IPS DF 6.9 (cell line): ENCODE data around the gene ABCA12.

Experiments used
- DNase-seq: peaks from one replicate; pipeline ENCODE4 v3.0.0-alpha.2; 2013; ENCODE audit warnings: low read depth, low spot score
- H3K27ac ChIP-seq: one replicate; pipeline ENCODE4 v1.5.1; 2013; ENCODE audit warnings: low read length, control low read depth
- H3K27me3 ChIP-seq: 2 replicates; pipeline ENCODE4 v1.6.1; 2013; ENCODE audit warnings: mild to moderate bottlenecking, low read length; ENCODE audit not compliant: control insufficient read depth, insufficient read depth
- H3K36me3 ChIP-seq: 2 replicates; pipeline ENCODE4 v1.6.1; 2013; ENCODE audit warnings: low read length; ENCODE audit not compliant: control insufficient read depth, insufficient read depth
- H3K4me1 ChIP-seq: 2 replicates; pipeline ENCODE4 v1.6.1; 2013; ENCODE audit warnings: low read length; ENCODE audit not compliant: control insufficient read depth, insufficient read depth
- H3K4me3 ChIP-seq: 2 replicates; pipeline ENCODE4 v1.5.1; 2013; ENCODE audit warnings: mild to moderate bottlenecking, low read length
- H3K9me3 ChIP-seq: 2 replicates; pipeline ENCODE4 v1.6.1; 2013; ENCODE audit warnings: low read length, inconsistent platforms; ENCODE audit not compliant: control insufficient read depth, insufficient read depth
- WGBS: extraction: QIAGEN DNeasy Blood & Tissue Kit; methylation state at CpG from one replicate; pipeline ENCODE4 v1.1.7; 2013; ENCODE audit warnings: mixed read lengths, missing lambda C conversion rate; ENCODE audit not compliant: insufficient read length, insufficient coverage; 5-methylcytosine and 5-hydroxymethylcytosine counted together

Gene ABCA12

GRCh38 chr2:215136669-215137328 is 1.6 kb downstream of the ABCA12 start:
- Histone ChIP-seq H3K4me3 (no peak overlapping the region), H3K36me3 (no peaks in the 10 kb centered on the region), H3K9me3 (no peaks in the 10 kb centered on the region), H3K4me1 (no peaks in the 10 kb centered on the region), H3K27me3 (no peaks in the 10 kb centered on the region), H3K27ac (no peak overlapping the region)
- WGBS = no CpG with 5 or more reads among the region's 3 CpGs
- no peak for DNase-seq

DNA sequence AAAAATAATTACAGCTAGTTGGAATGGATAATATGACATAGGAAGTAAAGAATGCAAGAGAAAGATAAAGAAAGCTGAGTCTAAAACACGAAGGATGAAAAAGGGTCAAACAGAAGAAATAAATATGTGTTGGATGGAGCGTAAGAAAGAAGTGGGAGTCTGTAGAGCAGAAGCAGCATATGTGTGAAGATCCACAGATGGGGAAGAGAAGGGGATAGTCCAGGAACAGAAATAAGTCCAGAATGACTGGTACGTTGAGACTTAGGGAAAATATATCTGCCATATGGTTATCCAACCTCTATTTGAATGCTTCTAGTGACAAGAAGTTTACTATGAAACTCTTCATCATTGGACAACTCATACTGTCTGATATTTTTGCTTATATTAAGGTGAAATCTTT is 18.0 kb downstream of the ABCA12 start:
- Histone ChIP-seq H3K9me3 (no peaks in the 10 kb centered on the region), H3K4me3 (no peak overlapping the region), H3K36me3 (no peaks in the 10 kb centered on the region), H3K27me3 (no peaks in the 10 kb centered on the region), H3K27ac (no peak overlapping the region), H3K4me1 (no peaks in the 10 kb centered on the region)
- no peak for DNase-seq
- 100% methylated on average over 2 of the region's 3 CpGs for WGBS

- DNase-seq = no peak
- Histone ChIP-seq H3K4me1 (no peaks in the 10 kb centered on the region), H3K4me3 (no peak overlapping the region), H3K27ac (no peak overlapping the region), H3K27me3 (no peaks in the 10 kb centered on the region), H3K9me3 (no peaks in the 10 kb centered on the region), H3K36me3 (no peaks in the 10 kb centered on the region)
- no CpG with 5 or more reads among the region's 2 CpGs for WGBS
Measured at GRCh38 chr2:215119847-215120246, 18.6 kb downstream of the ABCA12 start.

DNA sequence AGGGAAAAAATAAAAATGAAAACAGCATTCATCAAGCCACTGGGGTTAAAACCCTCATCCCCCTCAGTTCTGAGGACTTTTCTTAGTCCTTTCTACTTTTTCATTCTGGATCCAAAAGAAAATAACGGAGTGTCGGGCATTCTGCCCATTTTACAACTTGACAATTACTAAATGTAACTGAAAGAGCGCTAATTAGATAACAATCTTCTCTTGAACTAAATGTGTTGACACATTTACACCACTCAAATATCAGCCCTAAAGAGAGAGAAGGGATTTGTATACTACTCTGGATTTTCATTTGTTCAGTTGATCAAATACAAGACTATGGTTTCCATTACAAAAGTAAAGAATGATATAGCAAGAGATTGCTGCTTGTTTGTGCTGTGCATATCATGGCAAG is 27.5 kb downstream of the ABCA12 start:
- no peaks in the 10 kb centered on the region for H3K9me3 ChIP-seq
- no CpG with 5 or more reads among the region's 3 CpGs for WGBS
- H3K4me3 ChIP-seq = no peak overlapping the region
- DNase-seq = no peak
- no peaks in the 10 kb centered on the region for H3K27me3 ChIP-seq
- no peak overlapping the region for H3K27ac ChIP-seq
- no peaks in the 10 kb centered on the region for H3K4me1 ChIP-seq
- no peaks in the 10 kb centered on the region for H3K36me3 ChIP-seq

DNA sequence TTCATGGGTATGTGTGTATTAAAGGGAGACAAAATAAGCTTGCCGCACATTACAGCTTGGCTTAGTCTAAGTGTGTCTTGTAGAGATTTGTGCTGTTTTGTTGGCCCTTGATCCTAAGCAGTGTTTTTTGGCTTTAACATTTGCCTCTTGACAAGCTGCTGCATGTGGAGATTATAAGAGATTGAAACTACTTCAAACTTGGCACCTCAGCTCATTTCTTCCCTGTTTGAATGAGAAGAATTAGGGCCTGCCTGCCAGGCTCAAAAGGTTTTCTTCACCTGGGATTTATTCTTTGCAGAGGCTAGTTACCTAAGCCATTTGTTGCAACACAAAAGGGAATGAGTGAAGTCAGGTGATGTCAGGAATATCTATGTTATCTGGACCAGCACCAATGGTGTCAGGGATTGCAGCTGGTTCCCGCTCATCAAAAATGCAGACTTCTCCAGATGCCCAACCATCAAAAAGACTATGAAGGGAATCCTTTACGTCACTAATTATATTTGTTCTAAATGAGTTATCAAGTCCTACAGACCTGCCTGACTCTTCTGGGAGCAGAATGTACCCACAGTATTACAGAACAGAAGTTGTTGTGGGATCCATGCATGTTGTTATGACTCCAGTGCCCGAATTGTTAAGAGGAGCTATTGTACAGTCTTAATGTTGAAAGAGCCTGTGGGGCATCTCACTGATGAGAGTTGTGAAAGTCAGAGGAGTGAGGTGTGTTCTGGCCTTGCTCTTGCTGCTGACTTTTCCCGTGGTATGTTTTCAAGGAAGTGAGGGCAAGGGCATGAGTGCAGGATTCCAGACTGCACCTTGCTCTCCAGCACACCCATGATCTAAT is 31.0 kb downstream of the ABCA12 start:
- H3K4me1 ChIP-seq = no peaks in the 10 kb centered on the region
- no CpG with 5 or more reads among the region's 5 CpGs for WGBS
- H3K9me3 ChIP-seq = no peaks in the 10 kb centered on the region
- no peaks in the 10 kb centered on the region for H3K27me3 ChIP-seq
- H3K36me3 ChIP-seq = no peaks in the 10 kb centered on the region
- H3K27ac ChIP-seq = no peak overlapping the region
- no peak overlapping the region for H3K4me3 ChIP-seq
- DNase-seq = no peak

DNA sequence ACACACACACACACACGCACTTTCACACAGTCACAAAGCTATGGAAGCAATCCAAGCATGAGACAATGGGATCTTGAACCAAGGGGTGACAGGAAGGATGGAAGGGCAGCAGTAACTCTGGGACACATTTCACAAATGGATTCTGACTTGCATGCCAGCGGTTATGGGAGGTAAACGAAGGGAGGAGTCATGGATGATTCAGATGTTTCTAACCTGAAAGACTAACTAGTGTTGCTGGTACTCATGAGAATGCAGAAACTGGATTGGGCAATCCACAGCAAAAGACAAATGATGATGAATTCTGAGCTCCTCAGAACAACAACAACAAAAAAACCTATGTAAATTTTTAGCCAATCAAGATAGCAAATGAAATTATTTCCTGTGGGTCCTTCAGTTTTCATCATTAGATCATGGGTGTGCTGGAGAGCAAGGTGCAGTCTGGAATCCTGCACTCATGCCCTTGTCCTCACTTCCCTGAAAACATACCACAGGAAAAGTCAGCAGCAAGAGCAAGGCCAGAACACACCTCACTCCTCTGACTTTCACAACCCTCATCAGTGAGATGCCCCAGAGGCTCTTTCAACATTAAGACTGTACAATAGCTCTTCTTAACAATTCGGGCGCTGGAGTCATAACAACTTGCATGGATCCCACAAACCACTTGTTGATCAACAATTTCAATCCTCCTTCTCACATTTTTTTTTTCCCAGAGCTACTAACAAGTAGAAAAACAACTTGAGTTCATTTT is 32.6 kb downstream of the ABCA12 start:
- WGBS = no CpG with 5 or more reads among the region's 5 CpGs
- no peaks in the 10 kb centered on the region for H3K36me3 ChIP-seq
- no peak overlapping the region for H3K4me3 ChIP-seq
- no peaks in the 10 kb centered on the region for H3K27me3 ChIP-seq
- no peaks in the 10 kb centered on the region for H3K4me1 ChIP-seq
- no peaks in the 10 kb centered on the region for H3K9me3 ChIP-seq
- DNase-seq = no peak
- H3K27ac ChIP-seq = no peak overlapping the region

GRCh38 chr2:215104226-215104625 is 34.2 kb downstream of the ABCA12 start:
- DNase-seq = no peak
- no peak overlapping the region for H3K27ac ChIP-seq
- no CpG with 5 or more reads among the region's 4 CpGs for WGBS

DNA sequence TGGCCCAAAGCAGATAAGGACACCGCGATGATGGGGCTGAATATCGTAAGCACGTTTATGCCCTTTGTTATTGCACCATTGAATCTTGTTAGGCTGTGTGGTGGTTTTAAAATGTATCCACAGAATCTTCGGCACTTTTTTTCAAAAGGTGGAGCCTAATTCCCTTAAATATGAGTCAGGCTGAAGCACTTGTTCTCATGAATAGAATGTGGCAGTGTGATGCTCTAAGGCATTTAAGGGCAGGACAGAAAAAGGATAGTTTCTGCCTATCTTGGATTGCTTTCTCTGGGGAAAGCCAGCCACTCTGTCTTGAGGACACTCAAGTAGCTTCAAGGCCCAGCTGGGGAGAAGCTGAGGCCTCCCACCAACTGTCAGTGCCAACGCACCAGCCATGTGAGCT is 39.6 kb downstream of the ABCA12 start:
- Histone ChIP-seq H3K4me1 (no peaks in the 10 kb centered on the region), H3K4me3 (no peak overlapping the region), H3K27ac (no peak overlapping the region), H3K36me3 (no peaks in the 10 kb centered on the region), H3K27me3 (no peaks in the 10 kb centered on the region), H3K9me3 (no peaks in the 10 kb centered on the region)
- DNase-seq = no peak
- WGBS = no CpG with 5 or more reads among the region's 6 CpGs

More at GRCh38 chr2:215104226-215104625, 34.2 kb downstream of the ABCA12 start:
- no peak overlapping the region for H3K4me3 ChIP-seq
- no peaks in the 10 kb centered on the region for H3K36me3 ChIP-seq
- H3K4me1 ChIP-seq = no peaks in the 10 kb centered on the region
- H3K27me3 ChIP-seq = no peaks in the 10 kb centered on the region
- H3K9me3 ChIP-seq = no peaks in the 10 kb centered on the region

- WGBS = no CpG with 5 or more reads among the region's 5 CpGs
- Histone ChIP-seq H3K4me3 (no peak overlapping the region), H3K36me3 (no peaks in the 10 kb centered on the region), H3K27me3 (no peaks in the 10 kb centered on the region), H3K9me3 (no peaks in the 10 kb centered on the region), H3K4me1 (no peaks in the 10 kb centered on the region), H3K27ac (no peak overlapping the region)
- DNase-seq = no peak
Measured at GRCh38 chr2:215084080-215084479, 54.3 kb downstream of the ABCA12 start.

DNA sequence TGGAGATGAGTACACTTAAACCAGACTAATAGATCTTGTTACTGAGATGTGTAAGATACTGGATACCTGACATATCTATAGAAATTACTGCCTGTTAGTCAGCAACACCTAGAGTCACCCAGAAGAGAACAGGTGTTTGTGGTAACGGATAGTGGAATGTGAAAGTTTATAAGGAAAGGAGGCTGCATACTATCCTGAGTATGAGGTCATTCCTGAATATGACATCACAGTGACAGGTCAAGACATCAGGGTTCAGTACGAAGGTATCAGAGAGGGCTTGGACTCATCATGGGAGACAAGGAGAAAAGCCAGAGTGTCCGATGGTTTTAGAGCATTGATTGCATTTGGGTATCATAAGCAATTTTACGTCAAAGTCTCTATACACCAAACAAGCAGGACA is 55.3 kb downstream of the ABCA12 start:
- H3K4me3 ChIP-seq = no peak overlapping the region
- no CpG with 5 or more reads among the region's 4 CpGs for WGBS
- DNase-seq = no peak
- H3K4me1 ChIP-seq = no peaks in the 10 kb centered on the region
- H3K36me3 ChIP-seq = no peaks in the 10 kb centered on the region
- H3K9me3 ChIP-seq = no peaks in the 10 kb centered on the region
- H3K27me3 ChIP-seq = no peaks in the 10 kb centered on the region
- H3K27ac ChIP-seq = no peak overlapping the region
